HepG2 (cell line): ENCODE measurements around the gene BANK1. TPM values are rescaled to one million over a fixed set of nuclear protein-coding genes. Genes with fewer than 3 reads are reported as not detected.

Experiments
- ATAC-seq: fragments of 200-7000 bp; cut with Tn5 transposase; 3 replicates; pipeline ENCODE4 v1.9.1; 2020; ENCODE audit warnings: mild to moderate bottlenecking, moderate library complexity
- BruUV-seq: library from RNA; stranded (reverse); fragments of 400-500 nt; replicated peaks from 2 replicates; lab custom pipeline; 2021; lab: Mats Ljungman, UMichigan
- CTCF ChIA-PET: fragments of 300-600 bp; formaldehyde crosslinking; extraction: SDS; loops from one replicate; lab custom pipeline; 2021; ENCODE audit warnings: low total read pairs, inconsistent platforms, low intra/inter-chr PET ratio; lab: Yijun Ruan, JAX
- POLR2A ChIA-PET: fragments of 350-600 bp; sonication (Branson Sonifier 250); formaldehyde crosslinking; loops from one replicate; lab custom pipeline; 2020; ENCODE audit warnings: antibody characterized with exemption, inconsistent platforms; lab: Yijun Ruan, JAX
- DNase-seq: peaks from one replicate; pipeline ENCODE4 v3.0.0-alpha.2; 2015; ENCODE audit warnings: low spot score
- FAIRE-seq: peaks from 3 replicates; lab custom pipeline; 2011; peaks lifted over from hg19 to GRCh38; lab: Jason Lieb, UNC
- H2AFZ ChIP-seq: one replicate; pipeline ENCODE4 v1.6.1; 2011; ENCODE audit warnings: low read length, inconsistent platforms
- H3K27ac ChIP-seq: fragments of 300-600 bp; 3 replicates; pipeline ENCODE4 v1.8.0; 2011; ENCODE audit warnings: mixed run types, mild to moderate bottlenecking, mixed read lengths, low read length, inconsistent platforms; ENCODE audit not compliant: insufficient read depth; ENCODE audit errors: extremely low read length
- H3K27me3 ChIP-seq, 2 experiments: fragments of 200-600 bp in 1 of 2; 2 replicates in 1 of 2; 3 replicates in 1 of 2; pipeline versions ENCODE4 v1.6.0 to v1.8.0; 2011; ENCODE audit warnings: low read length in 2 of 2, mild to moderate bottlenecking in 2 of 2, moderate library complexity in 2 of 2, inconsistent platforms in 1 of 2; ENCODE audit not compliant: insufficient read depth in 2 of 2, control insufficient read depth in 1 of 2
- H3K36me3 ChIP-seq, 2 experiments: fragments of 200-600 bp in 1 of 2; replicated peaks in 1 of 2; 2 replicates in 1 of 2; 3 replicates in 1 of 2; pipeline versions ENCODE4 v1.5.1 to v1.8.0; 2011; ENCODE audit warnings: low read length in 2 of 2, inconsistent platforms in 1 of 2; ENCODE audit not compliant: insufficient read depth in 2 of 2, control insufficient read depth in 1 of 2
- H3K4me1 ChIP-seq: 2 replicates; pipeline ENCODE4 v1.5.1; 2012; ENCODE audit warnings: low read length, inconsistent platforms; ENCODE audit not compliant: insufficient read depth
- H3K4me2 ChIP-seq: 2 replicates; pipeline ENCODE4 v1.6.0; 2011; ENCODE audit warnings: low read depth, low read length, inconsistent platforms
- H3K4me3 ChIP-seq, 3 experiments: fragments of 200-600 bp in 1 of 3; sonication (generic), shearing (Covaris generic) in 1 of 3; replicated peaks in 1 of 3; 2 replicates each; pipeline ENCODE4 v1.5.1; 2011 to 2016; ENCODE audit warnings: low read length in 3 of 3, inconsistent platforms in 2 of 3, low read depth in 2 of 3, mild to moderate bottlenecking in 2 of 3, control low read depth in 1 of 3, mixed read lengths in 1 of 3; ENCODE audit not compliant: insufficient read depth in 1 of 3
- H3K79me2 ChIP-seq: one replicate; pipeline ENCODE4 v1.6.1; 2011; ENCODE audit warnings: low read length, inconsistent platforms; ENCODE audit not compliant: insufficient read depth
- H3K9ac ChIP-seq: 2 replicates; pipeline ENCODE4 v1.6.0; 2011; ENCODE audit warnings: mild to moderate bottlenecking, low read depth, low read length, inconsistent platforms; ENCODE audit not compliant: insufficient read depth
- H3K9me3 ChIP-seq: 2 replicates; pipeline ENCODE4 v1.5.1; 2012; ENCODE audit warnings: mild to moderate bottlenecking, low read length
- H4K20me1 ChIP-seq: 2 replicates; pipeline ENCODE4 v1.6.0; 2011; ENCODE audit warnings: inconsistent platforms, mild to moderate bottlenecking, low read length, moderate library complexity; ENCODE audit not compliant: insufficient read depth
- DNMT1 ChIP-seq: sonication (generic); formaldehyde crosslinking; IDR thresholded peaks from 2 replicates; pipeline ENCODE4 v1.5.1; 2020; ENCODE audit warnings: mild to moderate bottlenecking, missing genetic modification reagents
- ISL2 ChIP-seq: sonication (generic); formaldehyde crosslinking; IDR thresholded peaks from 2 replicates; pipeline ENCODE4 v1.5.0; 2020; ENCODE audit warnings: missing genetic modification reagents
- MTERF4 ChIP-seq: sonication (generic); formaldehyde crosslinking; IDR thresholded peaks from 2 replicates; pipeline ENCODE4 v1.8.0; 2023; ENCODE audit warnings: mild to moderate bottlenecking, missing genetic modification reagents
- NR2C2 ChIP-seq: sonication (generic); formaldehyde crosslinking; IDR thresholded peaks from 2 replicates; pipeline ENCODE4 v1.4.0; 2020; ENCODE audit warnings: missing genetic modification reagents, mild to moderate bottlenecking, moderate library complexity, borderline replicate concordance
- NR2F6 ChIP-seq, 2 experiments: IDR thresholded peaks; 2 replicates each; pipeline ENCODE4 v1.6.1; 2016; ENCODE audit warnings: antibody characterized with exemption in 1 of 2, mild to moderate bottlenecking in 1 of 2
- RFX3 ChIP-seq: IDR thresholded peaks from 2 replicates; pipeline ENCODE4 v1.6.1; 2016; ENCODE audit warnings: missing biosample characterization, missing genetic modification reagents
- ZNF101 ChIP-seq: sonication (generic); formaldehyde crosslinking; IDR thresholded peaks from 2 replicates; pipeline ENCODE4 v1.4.0; 2020; ENCODE audit warnings: mild to moderate bottlenecking, low read depth, missing genetic modification reagents, borderline replicate concordance
- ZNF280B ChIP-seq: sonication (generic); formaldehyde crosslinking; IDR thresholded peaks from 2 replicates; pipeline ENCODE4 v1.5.0; 2020; ENCODE audit warnings: missing genetic modification reagents, mild to moderate bottlenecking, borderline replicate concordance
- ZNF749 ChIP-seq: sonication (generic); formaldehyde crosslinking; IDR thresholded peaks from 2 replicates; pipeline ENCODE4 v1.8.0; 2022; ENCODE audit warnings: mild to moderate bottlenecking, missing genetic modification reagents, moderate library complexity, borderline replicate concordance
- ZXDC ChIP-seq: sonication (generic); formaldehyde crosslinking; IDR thresholded peaks from 2 replicates; pipeline ENCODE4 v1.5.0; 2020; ENCODE audit warnings: mild to moderate bottlenecking, missing genetic modification reagents
- WGBS: methylation state at CpG from one replicate; pipeline ENCODE4 v1.1.6; 2017; ENCODE audit warnings: low lambda C conversion rate; 5-methylcytosine and 5-hydroxymethylcytosine counted together
- in situ Hi-C: cut with HindIII; loops from 2 replicates; pipeline ENCODE4 v1.10.0; 2017; ENCODE audit warnings: low pct_unique_long_range_greater_than_20kb; ENCODE audit not compliant: extremely low pct_ligation_motif_present
- intact Hi-C: fragments of 100-400 bp; cut with micrococcal nuclease; formaldehyde crosslinking; loops from one replicate; pipeline ENCODE4 v1.10.0; 2022; ENCODE audit not compliant: unreplicated experiment
- polyA plus RNA-seq, 8 experiments: library from polyadenylated mRNA; depleted of rRNA in 3 of 8; stranded (reverse) in 7 of 8; unstranded in 1 of 8; fragments of >200 nt; fragmentation: Illumina TruSeq in 4 of 8; extraction: Trizol in 4 of 8; gene quantifications; 2 replicates each; pipeline versions ENCODE4 v1.2.1 to v1.2.3, GENCODE V29; 2011 to 2016; ENCODE audit warnings: low read depth in 4 of 8, missing spikeins in 1 of 8, mixed read lengths in 1 of 8; ENCODE audit not compliant: insufficient read depth in 1 of 8
- total RNA-seq, 5 experiments: library from RNA; depleted of rRNA; stranded (reverse); fragments of >200 nt; fragmentation: Illumina TruSeq; extraction: Trizol; gene quantifications; 2 replicates each; pipeline ENCODE4 v1.2.3, GENCODE V29; 2016; ENCODE audit warnings: low read depth in 1 of 5
- TF ChIP-seq, protein P1 (sequence below): sonication (generic); formaldehyde crosslinking; IDR thresholded peaks from 2 replicates; pipeline ENCODE4 v1.4.0; 2020; ENCODE audit warnings: mild to moderate bottlenecking, missing genetic modification reagents, borderline replicate concordance

Gene BANK1
- total and polyA plus RNA-seq, 2 of the 13 experiments (the other 11 are each of a cell fraction or from before 2014, with no cell fraction given), result 0.15 TPM; not detected in 1

- TF ChIP-seq RFX3 (CRISPR knock-in tag), result no peak
- no peak for TF ChIP-seq MTERF4 (CRISPR knock-in tag)
- TF ChIP-seq ISL2 (CRISPR knock-in tag), result no peak
- TF ChIP-seq DNMT1 (CRISPR knock-in tag), result no peak
These were observed 43.0 kb downstream of the BANK1 start (continued) for GRCh38 chr4:101833480-101833879.

GRCh38 chr4:101835121-101835904, 44.8 kb downstream of the BANK1 start:
- H3K36me3 ChIP-seq, result no peaks in the 10 kb centered on the region
- FAIRE-seq (no peak), ATAC-seq (no peak), DNase-seq (peak; percentile 15)
- WGBS, result 0% methylated on average over 2 of the region's 2 CpGs
- no peaks in the 10 kb centered on the region for H3K9me3 ChIP-seq
- H3K4me2 ChIP-seq, result no peak overlapping the region
- no peaks in the 10 kb centered on the region for H3K4me1 ChIP-seq
- in situ Hi-C loops, result no loop called here
- POLR2A ChIA-PET, result no interaction called here
- no peak overlapping the region for H3K9ac ChIP-seq
- no peak overlapping the region for H3K4me3 ChIP-seq
- intact Hi-C loops, result no loop called here
- H4K20me1 ChIP-seq, result no peaks in the 10 kb centered on the region
- no peak overlapping the region for H3K27ac ChIP-seq
- no peaks in the 10 kb centered on the region for H3K79me2 ChIP-seq
- BruUV-seq, result no TSS peak
- CTCF ChIA-PET, result no interaction called here
- H3K27me3 ChIP-seq, result no peaks in the 10 kb centered on the region
- no peak overlapping the region for H2AFZ ChIP-seq
- TF ChIP-seq ZNF101 (no peak), ZNF280B (CRISPR knock-in tag) (no peak), NR2F6 (IDR thresholded peaks at IDR 0.05) (no peak), NR2F6 (CRISPR knock-in tag; IDR thresholded peaks at IDR 0.05) (no peak), ZNF749 (CRISPR knock-in tag) (no peak), ZXDC (CRISPR knock-in tag) (no peak), NR2C2 (CRISPR knock-in tag) (no peak)
- TF ChIP-seq, protein P1, sequence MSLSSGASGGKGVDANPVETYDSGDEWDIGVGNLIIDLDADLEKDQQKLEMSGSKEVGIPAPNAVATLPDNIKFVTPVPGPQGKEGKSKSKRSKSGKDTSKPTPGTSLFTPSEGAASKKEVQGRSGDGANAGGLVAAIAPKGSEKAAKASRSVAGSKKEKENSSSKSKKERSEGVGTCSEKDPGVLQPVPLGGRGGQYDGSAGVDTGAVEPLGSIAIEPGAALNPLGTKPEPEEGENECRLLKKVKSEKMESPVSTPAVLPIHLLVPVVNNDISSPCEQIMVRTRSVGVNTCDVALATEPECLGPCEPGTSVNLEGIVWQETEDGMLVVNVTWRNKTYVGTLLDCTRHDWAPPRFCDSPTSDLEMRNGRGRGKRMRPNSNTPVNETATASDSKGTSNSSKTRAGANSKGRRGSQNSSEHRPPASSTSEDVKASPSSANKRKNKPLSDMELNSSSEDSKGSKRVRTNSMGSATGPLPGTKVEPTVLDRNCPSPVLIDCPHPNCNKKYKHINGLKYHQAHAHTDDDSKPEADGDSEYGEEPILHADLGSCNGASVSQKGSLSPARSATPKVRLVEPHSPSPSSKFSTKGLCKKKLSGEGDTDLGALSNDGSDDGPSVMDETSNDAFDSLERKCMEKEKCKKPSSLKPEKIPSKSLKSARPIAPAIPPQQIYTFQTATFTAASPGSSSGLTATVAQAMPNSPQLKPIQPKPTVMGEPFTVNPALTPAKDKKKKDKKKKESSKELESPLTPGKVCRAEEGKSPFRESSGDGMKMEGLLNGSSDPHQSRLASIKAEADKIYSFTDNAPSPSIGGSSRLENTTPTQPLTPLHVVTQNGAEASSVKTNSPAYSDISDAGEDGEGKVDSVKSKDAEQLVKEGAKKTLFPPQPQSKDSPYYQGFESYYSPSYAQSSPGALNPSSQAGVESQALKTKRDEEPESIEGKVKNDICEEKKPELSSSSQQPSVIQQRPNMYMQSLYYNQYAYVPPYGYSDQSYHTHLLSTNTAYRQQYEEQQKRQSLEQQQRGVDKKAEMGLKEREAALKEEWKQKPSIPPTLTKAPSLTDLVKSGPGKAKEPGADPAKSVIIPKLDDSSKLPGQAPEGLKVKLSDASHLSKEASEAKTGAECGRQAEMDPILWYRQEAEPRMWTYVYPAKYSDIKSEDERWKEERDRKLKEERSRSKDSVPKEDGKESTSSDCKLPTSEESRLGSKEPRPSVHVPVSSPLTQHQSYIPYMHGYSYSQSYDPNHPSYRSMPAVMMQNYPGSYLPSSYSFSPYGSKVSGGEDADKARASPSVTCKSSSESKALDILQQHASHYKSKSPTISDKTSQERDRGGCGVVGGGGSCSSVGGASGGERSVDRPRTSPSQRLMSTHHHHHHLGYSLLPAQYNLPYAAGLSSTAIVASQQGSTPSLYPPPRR (CRISPR knock-in tag), result no peak
